ENCODE data around the gene PPP3R2. TPM values are rescaled to one million over a fixed set of nuclear protein-coding genes. Genes with fewer than 3 reads are reported as not detected.
A peak's percentile ranks its signal among the peaks of the same experiment; 100 is the strongest.

PPP3R2 gene
- total RNA-seq, 1 donor from 2014 or later, result not detected

DNA sequence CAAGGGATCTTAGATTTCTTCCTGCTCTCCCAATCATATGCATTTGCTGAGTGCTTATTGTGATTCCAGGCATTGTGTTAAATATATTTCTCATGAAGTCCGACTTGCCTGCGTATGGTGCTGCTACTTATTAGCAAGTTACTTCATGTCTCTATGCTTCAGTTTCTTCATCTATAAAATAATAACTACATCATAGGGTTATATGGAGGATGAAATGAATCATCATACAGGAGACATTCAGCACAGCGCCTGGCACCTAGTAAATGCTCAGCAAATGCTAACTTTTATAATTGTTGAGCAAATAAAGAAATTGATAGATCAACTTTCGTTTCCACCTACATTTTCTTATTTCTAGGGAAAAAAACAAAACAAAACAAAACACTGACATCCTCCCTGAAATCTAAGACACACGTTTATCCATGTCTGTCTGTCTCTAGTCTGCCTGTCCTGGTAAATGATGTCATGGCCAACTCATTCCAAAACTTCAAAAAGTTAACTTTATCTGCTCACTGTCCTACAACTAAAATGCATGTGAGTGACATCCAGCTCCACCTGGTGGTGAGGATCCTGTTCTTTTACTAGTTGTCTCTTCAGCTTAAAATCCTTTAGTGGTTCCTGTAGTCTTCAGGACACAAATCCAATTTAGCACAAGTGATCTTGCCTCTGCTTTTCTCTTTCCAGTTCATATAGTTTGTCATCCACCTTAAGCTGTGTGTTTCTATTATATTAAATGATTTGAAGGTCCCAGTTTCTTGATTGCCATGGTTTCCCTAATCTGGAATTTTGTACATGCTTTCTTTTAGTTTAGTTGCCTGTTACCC is 27.7 kb downstream of the PPP3R2 start:
- H4K20me1 ChIP-seq (ENCODE audit: insufficient read depth, low read length), result peaks cover 3% of the 10 kb centered on the region
- Mint-ChIP-seq H3K4me3 (ENCODE audit: unreplicated experiment) (no peak overlapping the region), H3K27me3 (ENCODE audit: low read depth, unreplicated experiment) (no peaks in the 10 kb centered on the region), H3K36me3 (ENCODE audit: low read depth, unreplicated experiment) (peaks cover 22% of the 10 kb centered on the region), H3K27ac (ENCODE audit: unreplicated experiment) (no peak overlapping the region), H3K4me1 (ENCODE audit: low read depth, unreplicated experiment) (peaks cover 4% of the 10 kb centered on the region), H3K9me3 (ENCODE audit: unreplicated experiment) (no peaks in the 10 kb centered on the region)
- TF ChIP-seq EZH2 (IDR thresholded peaks at IDR 0.05; ENCODE audit: insufficient read depth, low read length), result no peak
- TF ChIP-seq, protein P1, sequence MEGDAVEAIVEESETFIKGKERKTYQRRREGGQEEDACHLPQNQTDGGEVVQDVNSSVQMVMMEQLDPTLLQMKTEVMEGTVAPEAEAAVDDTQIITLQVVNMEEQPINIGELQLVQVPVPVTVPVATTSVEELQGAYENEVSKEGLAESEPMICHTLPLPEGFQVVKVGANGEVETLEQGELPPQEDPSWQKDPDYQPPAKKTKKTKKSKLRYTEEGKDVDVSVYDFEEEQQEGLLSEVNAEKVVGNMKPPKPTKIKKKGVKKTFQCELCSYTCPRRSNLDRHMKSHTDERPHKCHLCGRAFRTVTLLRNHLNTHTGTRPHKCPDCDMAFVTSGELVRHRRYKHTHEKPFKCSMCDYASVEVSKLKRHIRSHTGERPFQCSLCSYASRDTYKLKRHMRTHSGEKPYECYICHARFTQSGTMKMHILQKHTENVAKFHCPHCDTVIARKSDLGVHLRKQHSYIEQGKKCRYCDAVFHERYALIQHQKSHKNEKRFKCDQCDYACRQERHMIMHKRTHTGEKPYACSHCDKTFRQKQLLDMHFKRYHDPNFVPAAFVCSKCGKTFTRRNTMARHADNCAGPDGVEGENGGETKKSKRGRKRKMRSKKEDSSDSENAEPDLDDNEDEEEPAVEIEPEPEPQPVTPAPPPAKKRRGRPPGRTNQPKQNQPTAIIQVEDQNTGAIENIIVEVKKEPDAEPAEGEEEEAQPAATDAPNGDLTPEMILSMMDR (IDR thresholded peaks at IDR 0.05; ENCODE audit: insufficient read depth, low read depth, low read length), result peak; percentile 62
- H3K9ac ChIP-seq (ENCODE audit: low read length), result no peak overlapping the region
- peak; percentile 90 for FAIRE-seq
- H3K4me2 ChIP-seq (ENCODE audit: low read length), result no peak overlapping the region
- no peaks in the 10 kb centered on the region for H3K27me3 ChIP-seq (ENCODE audit: insufficient read depth, low read length)
- H2AFZ ChIP-seq (ENCODE audit: low read depth, low read length), result no peak overlapping the region
- no peak overlapping the region for H3K4me3 ChIP-seq (ENCODE audit: insufficient read depth, low read depth, low read length)
- H3K36me3 ChIP-seq (ENCODE audit: insufficient read depth, low read length), result peaks cover 14% of the 10 kb centered on the region
- no peak overlapping the region for H3K27ac ChIP-seq (ENCODE audit: low read depth, low read length)
- DNase-seq (ENCODE audit: low read depth), result peak; percentile 13
- no peaks in the 10 kb centered on the region for H3K4me1 ChIP-seq (ENCODE audit: insufficient read depth, low read length)
- H3K9me3 ChIP-seq (ENCODE audit: insufficient read depth, low read depth, low read length), result no peaks in the 10 kb centered on the region
- H3K79me2 ChIP-seq (ENCODE audit: insufficient read depth, low read length), result no peaks in the 10 kb centered on the region

- H3K27me3 Mint-ChIP-seq (ENCODE audit: low read depth, unreplicated experiment), result no peaks in the 10 kb centered on the region
- Histone ChIP-seq H3K9ac (ENCODE audit: low read length) (no peak overlapping the region), H3K4me3 (ENCODE audit: insufficient read depth, low read depth, low read length) (no peak overlapping the region), H3K9me3 (ENCODE audit: insufficient read depth, low read depth, low read length) (no peaks in the 10 kb centered on the region), H4K20me1 (ENCODE audit: insufficient read depth, low read length) (peaks cover 3% of the 10 kb centered on the region), H2AFZ (ENCODE audit: low read depth, low read length) (no peak overlapping the region), H3K79me2 (ENCODE audit: insufficient read depth, low read length) (no peaks in the 10 kb centered on the region), H3K4me1 (ENCODE audit: insufficient read depth, low read length) (no peaks in the 10 kb centered on the region), H3K36me3 (ENCODE audit: insufficient read depth, low read length) (peaks cover 26% of the 10 kb centered on the region), H3K27ac (ENCODE audit: low read depth, low read length) (no peak overlapping the region), H3K27me3 (ENCODE audit: insufficient read depth, low read length) (no peaks in the 10 kb centered on the region), H3K4me2 (ENCODE audit: low read length) (no peak overlapping the region)
- FAIRE-seq (no peak), DNase-seq (ENCODE audit: low read depth) (no peak)
- no peak overlapping the region for H3K27ac Mint-ChIP-seq (ENCODE audit: unreplicated experiment)
- H3K36me3 Mint-ChIP-seq (ENCODE audit: low read depth, unreplicated experiment), result peaks cover 26% of the 10 kb centered on the region
- peaks cover 4% of the 10 kb centered on the region for H3K4me1 Mint-ChIP-seq (ENCODE audit: low read depth, unreplicated experiment)
- H3K4me3 Mint-ChIP-seq (ENCODE audit: unreplicated experiment), result no peak overlapping the region
- no peaks in the 10 kb centered on the region for H3K9me3 Mint-ChIP-seq (ENCODE audit: unreplicated experiment)
- TF ChIP-seq, protein P1 (IDR thresholded peaks at IDR 0.05; ENCODE audit: insufficient read depth, low read depth, low read length), result no peak
These were observed 30.5 kb downstream of the PPP3R2 start for GRCh38 chr9:101564252-101564651.

GRCh38 chr9:101562966-101563365 is 31.8 kb downstream of the PPP3R2 start:
- peaks cover 31% of the 10 kb centered on the region for H3K36me3 ChIP-seq (ENCODE audit: insufficient read depth, low read length)

More at GRCh38 chr9:101562966-101563365, 31.8 kb downstream of the PPP3R2 start:
- H3K79me2 ChIP-seq (ENCODE audit: insufficient read depth, low read length), result no peaks in the 10 kb centered on the region
- no peak overlapping the region for H3K4me3 Mint-ChIP-seq (ENCODE audit: unreplicated experiment)
- FAIRE-seq (no peak), DNase-seq (ENCODE audit: low read depth) (no peak)
- no peaks in the 10 kb centered on the region for H3K4me1 ChIP-seq (ENCODE audit: insufficient read depth, low read length)
- peaks cover 37% of the 10 kb centered on the region for H3K36me3 Mint-ChIP-seq (ENCODE audit: low read depth, unreplicated experiment)
- no peak overlapping the region for H3K27ac ChIP-seq (ENCODE audit: low read depth, low read length)
- peaks cover 4% of the 10 kb centered on the region for H3K4me1 Mint-ChIP-seq (ENCODE audit: low read depth, unreplicated experiment)
- TF ChIP-seq, protein P1 (IDR thresholded peaks at IDR 0.05; ENCODE audit: insufficient read depth, low read depth, low read length), result no peak
- TF ChIP-seq EZH2 (IDR thresholded peaks at IDR 0.05; ENCODE audit: insufficient read depth, low read length), result no peak
- no peak overlapping the region for H3K4me2 ChIP-seq (ENCODE audit: low read length)
- peaks cover 3% of the 10 kb centered on the region for H4K20me1 ChIP-seq (ENCODE audit: insufficient read depth, low read length)
- H3K9me3 Mint-ChIP-seq (ENCODE audit: unreplicated experiment), result no peaks in the 10 kb centered on the region
- H3K27me3 ChIP-seq (ENCODE audit: insufficient read depth, low read length), result no peaks in the 10 kb centered on the region
- no peak overlapping the region for H3K9ac ChIP-seq (ENCODE audit: low read length)
- no peak overlapping the region for H2AFZ ChIP-seq (ENCODE audit: low read depth, low read length)
- no peaks in the 10 kb centered on the region for H3K27me3 Mint-ChIP-seq (ENCODE audit: low read depth, unreplicated experiment)
- no peak overlapping the region for H3K4me3 ChIP-seq (ENCODE audit: insufficient read depth, low read depth, low read length)
- H3K9me3 ChIP-seq (ENCODE audit: insufficient read depth, low read depth, low read length), result no peaks in the 10 kb centered on the region
- no peak overlapping the region for H3K27ac Mint-ChIP-seq (ENCODE audit: unreplicated experiment)

Data from astrocyte (in vitro differentiated cells and primary cell).